Measurements from ENCODE around the gene FTSJ3.
"Not testable (repeated sequence)": the region's sequence is repeated elsewhere in the genome, so short reads cannot be mapped to it uniquely, and the experiment has no call there.

FTSJ3 gene

DNA sequence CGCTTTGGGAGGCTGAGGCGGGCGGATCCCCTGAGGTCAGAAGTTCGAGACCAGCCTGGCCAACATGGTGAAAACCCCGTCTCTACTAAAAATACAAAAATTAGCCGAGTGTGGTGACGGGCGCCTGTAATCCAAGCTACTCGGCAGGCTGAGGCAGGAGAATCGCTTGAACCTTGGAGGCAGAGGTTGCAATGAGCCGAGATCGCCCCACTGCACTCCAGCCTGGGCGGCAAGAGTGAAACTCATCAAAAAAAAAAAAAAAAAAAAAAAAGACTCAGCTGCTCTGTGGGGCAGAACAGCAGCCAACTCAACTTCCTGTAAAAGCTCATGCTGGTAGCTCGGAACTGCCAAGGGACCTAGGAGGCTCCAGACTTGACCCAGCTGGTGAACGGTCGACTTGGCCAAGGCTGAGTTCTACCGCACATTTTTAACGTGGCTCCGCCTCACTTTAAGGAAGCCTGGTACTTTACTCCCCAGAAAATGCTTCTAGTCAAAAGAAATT lies 16.0 kb upstream of the FTSJ3 start:
- not testable (repeated sequence) for DNase-seq

DNA sequence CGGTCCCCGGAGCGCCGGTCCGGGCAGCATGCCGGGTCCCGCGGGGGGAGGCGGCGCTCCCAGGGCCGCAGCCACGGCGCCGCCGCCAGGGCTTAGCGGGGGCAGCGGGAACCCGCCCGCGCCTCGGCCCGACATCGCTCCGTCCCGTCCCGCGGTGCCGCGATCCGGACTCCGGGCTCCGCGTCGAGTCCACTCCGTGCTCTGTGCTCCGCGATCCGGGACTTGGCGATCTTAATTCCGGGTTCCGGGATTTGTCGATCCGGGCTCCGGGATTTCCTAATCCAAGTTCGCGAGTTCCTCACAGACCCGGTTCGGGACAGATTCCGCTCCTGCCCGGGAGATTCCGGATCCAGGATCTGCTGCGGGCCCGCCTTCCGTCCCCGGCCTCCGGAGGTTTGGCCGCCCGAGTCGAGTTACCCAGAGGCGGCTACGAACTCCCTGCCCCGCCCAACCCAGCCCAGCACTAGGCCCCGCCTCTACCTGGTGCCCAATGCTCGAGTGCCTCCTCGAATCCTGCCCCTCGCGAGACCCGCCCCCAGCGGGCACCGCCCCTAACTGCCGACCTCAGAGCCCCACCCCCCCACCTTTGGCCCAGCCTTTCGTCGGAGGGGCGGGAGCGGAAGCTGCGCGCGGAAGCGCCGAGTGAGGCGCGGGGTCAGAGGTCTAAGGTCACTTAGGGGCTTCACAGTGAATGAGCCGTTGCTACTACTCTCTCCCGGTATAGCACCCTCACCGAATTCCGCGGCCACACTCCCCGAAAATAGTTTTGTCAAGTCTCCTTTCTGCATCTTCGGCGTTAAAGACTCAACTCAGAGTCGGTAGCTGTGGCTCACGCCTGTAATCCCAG lies 15.3 kb upstream of the FTSJ3 start, which contains the start of gene SMARCD2:
Gene SMARCD2, minus strand, starts transcription at position 146 of the 847 bp plus-strand sequence. Its CDS starts 11 bp downstream, at position 135.
- DNase-seq: peak; percentile 98

DNA sequence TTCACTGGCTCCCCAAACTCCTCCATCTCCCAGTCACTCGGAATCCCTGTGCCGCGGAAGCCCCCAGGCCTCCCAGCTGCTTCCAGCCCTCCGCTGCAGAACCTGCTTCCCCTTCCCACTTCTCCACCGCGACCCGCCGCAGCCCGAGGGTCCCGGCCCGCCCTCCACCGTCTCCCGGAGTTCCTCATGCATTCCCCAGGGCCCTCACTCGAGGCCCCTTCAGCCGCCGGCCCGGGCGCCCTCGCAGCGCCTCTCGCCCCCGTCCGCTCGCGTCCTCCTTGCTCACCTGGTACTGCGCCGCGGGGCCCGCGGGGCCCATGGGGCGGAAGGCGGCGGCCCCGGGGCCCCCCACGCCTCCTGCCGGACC lies 14.7 kb upstream of the FTSJ3 start:
- no peak for DNase-seq

DNA sequence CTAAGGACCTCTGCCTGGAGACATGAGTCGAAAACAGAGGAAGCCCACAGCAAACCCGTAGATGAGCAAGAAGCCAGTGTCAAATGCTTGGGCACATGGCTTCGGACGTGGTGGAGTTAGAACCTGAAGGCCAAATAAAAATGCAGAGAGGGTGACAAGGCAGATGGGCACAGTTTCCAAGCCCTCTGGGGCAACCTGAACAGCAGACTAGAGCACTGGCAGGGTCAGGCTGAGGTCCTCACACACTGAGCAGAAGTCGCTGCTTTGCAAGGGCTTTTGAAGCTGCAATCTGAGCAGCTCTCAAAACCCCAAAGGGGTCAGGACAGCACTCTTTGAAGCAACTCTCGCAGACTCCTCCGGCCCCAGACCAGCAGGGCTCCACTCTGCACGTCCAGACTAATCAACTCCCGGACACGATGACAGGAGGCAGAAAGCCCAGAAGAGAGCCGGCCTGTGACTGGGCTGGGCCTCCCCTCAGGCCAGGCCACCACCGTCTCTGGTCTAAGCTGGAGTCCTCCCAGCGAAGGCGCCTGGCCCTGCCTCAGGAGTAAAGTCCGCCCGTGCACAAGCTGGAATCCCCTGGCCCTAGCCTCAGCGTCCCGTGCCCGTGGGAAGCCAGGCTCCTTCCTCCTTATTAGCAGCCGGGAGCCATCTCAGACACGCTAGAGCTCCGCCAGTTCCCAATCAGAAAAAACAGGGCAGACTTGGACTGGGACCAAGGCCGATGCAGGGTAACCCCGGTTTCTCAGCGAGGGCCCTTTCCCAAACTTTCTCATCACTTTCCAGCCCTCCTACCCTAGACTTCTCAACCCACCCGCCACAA lies 14.1 kb upstream of the FTSJ3 start:
- DNase-seq: peak; percentile 34

DNA sequence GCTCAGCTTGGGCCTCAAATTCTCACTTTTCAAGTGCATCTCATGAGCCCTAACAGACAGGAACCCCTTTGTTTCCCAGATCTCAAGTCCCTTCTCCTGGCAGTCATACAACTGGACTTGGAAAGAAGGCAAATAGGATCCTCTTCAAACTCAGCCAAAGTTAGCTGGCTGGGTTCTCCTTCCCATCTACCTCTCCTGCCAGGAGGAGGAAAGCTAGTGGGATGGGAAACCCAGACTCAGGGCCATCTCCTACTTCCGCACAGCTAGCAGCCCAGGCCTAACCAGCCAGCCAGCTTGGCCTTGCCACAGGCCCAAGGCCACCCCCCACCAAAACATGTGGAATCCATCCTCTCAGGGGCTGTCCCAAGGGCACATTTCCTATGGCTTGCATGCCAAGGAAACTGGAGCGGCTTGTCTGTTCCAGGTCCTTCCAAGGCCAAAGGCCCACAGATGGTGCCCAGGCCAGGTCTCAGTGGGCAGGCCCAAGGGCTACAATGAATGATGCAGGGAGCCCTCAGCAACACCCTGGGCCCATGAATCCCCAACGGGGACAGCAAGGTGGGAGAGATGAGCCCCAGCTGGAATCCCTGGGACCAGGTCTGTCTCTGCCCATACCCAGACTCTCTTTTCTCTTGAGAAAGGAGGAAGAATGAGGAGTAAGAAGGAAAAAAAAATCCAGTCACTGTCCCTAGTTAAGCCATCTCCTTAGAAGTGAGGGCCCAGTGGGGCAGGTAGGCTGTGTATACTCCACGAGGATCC lies 13.3 kb upstream of the FTSJ3 start:
- no peak for DNase-seq

DNA sequence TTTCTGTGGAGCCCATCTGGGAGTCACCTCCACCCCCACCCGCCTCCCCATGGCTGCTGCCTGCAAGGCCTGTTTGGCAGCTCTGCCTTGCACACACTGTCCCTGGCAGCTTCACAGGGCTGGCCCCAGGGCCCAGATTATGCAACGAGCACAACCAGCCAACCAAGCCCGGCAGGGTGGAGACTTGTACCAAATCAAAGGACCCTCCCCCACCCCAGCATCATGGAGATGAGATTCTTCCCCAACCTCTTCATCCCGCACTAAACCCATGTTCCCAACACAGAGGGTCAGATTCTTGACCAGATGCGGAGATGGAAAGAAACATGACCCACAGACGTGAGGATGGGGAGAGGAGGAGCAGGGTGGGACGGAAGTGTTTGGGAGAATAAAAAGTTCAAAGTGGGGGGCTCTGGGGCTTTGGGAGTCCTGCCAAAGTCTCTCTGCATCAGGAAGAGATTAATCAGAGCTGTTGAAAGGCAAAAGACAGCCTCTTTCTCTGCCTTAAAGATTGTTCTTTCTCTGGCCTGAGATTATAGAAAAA lies 11.2 kb upstream of the FTSJ3 start:
- no peak for DNase-seq

DNA sequence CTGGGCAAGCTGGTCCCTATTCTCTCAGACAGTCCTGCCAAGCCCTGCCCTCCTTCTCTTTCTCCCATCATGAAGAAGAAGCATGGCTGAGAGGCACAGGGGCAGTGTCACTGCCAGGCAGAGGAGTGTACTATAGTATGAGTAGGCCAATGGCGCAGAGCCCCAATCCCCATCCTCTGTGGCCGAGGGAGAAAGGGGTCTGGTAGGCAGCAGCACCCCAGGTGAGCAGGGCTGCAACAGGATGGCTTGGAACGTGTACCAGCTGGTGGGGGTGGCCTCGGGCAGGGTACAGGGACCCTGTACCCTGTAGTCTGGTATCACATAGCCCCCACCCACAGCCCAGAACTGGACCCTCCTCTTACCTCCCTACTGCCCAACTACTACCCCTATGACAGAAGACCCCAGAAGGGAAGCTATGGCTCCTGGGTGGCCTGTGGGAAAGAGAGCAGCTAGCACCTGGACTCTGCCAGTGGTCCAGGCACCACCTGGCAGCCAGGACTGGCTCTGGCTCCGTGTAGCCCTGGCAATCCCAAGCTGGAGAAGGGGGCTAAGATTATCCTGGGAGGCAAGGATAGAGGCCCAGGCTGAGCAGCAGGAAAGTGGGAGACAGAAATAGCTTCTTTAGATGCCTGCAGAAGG lies 10.6 kb upstream of the FTSJ3 start:
- no peak for DNase-seq

DNA sequence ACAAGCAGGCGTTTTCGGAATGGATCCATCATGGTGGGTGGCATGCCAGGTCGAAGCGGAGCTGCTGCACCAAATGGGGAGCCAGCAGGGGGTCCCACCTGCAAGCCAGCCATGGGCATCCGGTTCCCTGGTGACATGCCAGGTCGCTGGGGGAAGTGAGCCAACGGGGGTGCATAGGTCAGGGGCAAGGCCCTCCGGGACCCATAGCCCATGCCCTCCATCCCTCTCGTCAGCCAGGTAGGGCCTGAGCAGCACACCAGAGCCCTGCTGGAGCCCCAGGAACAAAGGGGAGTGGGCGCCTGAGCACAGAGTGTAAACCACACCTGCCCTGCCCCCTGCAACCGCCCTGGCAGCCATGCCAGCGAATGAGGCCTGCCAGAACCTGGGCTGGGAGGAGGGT lies 10.0 kb upstream of the FTSJ3 start:
- DNase-seq: no peak

DNA sequence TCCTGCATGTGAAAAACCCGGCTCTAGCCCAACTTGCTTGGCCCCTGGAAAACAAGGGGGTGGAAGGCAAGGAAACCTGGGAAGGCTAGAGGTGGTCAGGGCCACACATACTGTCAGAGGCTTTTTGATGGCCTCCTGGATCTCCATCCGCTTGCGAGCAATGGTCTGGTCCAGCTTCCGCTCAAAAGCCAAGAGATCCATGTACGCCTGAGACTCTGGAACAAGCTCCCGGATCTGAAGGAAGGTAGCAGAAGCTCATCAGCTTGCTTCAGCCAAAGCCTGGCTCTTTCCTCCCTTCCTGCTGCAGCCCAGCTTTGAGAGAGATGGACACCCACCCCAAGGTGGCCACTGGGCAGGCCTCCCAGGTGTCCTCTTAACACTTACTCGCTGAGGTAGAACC lies 9.3 kb upstream of the FTSJ3 start:
- no peak for DNase-seq

DNA sequence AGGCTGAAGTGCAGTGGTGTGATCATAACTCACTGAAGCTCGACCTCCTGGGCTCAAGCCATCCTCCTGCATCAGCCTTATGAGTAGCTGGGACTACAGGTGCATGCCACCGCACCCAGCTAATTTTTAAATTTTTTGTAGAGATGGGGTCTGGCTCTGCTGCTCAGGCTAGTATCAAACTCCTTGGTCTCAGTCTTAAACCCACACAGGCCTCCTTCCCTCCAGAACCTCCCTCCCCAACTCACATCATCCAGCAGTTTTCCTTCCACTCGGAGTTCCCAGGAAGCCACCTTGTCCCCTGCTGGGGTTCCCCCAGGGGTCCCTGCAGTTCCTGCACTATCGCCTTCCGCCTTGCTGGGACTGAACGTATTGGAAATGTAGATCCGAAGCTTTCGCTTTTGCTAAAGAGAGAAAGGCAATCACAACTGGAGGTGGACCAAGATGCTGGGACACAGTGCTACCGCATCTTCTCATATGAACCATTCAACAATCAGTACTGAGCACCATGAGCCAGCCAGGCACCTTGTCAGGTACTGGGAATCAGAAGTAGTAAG lies 7.8 kb upstream of the FTSJ3 start:
- DNase-seq: no peak

DNA sequence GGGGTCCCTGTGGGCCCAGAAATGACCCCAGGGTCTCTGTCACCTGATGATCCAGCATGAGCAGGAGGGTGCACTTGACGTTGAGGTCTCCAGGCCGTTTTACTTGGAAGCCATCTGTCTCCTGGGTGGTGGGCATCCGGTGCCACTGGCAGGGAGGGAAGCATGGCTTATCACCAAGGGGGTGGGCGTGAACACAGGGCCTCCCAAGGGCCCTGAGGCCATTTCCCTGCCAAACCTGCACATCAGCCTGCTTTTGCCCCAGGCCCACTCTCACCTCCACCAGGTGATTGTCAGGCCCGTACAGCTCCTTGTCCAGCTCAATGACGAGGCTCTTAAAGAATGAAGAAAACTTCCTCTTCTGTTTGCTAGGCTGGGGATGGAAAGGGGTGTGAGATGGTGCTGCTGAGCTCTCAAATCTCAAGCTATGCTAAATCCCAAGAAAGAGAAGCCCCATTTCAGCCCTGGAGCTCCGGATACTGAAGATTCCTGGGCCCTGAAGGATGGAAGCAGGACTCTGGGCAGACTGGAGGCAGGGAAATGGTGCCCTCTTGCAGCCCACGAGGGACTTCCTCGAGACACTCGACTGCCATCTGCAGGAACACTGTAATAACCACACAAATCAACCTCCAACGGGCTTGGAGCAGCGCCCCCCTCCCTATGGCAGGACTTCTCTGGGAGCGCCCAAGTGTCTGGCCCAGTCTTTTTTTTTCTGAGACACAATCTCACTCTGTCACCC lies 7.1 kb upstream of the FTSJ3 start:
- peak; percentile 63 for DNase-seq

DNA sequence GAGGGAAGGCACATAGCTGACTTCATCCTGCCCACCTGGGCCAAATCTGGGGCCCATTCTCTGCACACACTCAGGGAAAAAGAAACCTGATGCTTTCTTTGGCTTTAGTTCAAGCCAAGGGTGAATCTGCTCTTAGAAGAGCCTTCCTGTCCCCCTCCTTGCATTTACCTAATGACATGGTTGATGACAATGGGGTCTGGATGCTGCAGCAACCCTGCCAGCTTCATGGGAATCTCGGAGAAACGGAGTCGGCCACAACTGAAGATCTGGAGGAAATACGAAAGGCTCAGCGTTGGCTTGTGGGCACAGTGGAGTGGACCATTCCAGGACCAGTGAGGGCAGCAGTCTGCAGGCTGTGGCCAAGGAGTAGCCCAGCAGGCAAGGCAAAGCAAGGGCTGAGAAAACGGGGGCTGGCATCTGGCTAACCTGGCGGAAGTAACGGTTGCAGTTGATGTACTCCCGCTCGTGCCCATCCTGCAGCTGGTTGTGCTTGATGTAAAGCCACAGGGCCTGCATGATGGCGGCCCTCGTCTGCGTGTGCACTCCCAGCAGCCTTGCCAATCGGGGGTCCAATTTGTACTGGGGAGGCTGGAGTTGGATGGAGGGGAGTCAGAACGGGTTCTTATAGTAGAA lies 6.4 kb upstream of the FTSJ3 start:
- no peak for DNase-seq

DNA sequence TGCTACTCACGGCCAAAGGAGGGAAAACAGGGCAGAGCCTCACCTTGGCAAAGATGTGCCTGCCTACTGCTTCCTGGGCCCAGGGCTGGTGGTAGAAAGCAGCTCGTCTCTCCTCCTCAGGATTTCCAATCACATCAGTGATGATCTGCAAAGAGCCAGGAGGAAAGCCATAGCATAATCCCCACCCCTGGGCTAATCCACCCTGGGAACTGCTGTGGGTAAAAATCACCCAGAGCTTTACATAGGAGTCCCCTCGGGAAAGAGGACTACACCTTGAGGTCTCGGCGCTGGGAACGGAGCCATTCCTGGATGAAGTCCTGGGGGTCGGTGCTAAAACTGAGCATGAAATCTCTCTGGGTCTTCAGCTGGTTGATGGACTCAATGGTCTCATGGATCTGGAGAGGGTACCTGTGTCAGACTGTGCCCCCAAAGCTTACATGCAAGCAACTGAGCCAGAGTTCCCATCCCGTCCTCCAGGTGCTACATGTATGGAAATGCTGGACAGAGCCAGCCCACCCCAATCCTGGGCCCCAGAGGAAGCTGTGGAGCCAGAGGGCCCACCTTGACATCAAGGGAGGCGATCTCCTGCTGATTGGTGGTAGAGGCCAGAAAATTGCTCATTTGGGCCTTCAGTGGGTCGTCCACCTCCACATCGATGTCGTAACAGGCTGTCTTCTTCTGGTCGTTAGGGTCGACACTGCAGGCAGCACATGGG lies 5.7 kb upstream of the FTSJ3 start:
- no peak for DNase-seq

DNA sequence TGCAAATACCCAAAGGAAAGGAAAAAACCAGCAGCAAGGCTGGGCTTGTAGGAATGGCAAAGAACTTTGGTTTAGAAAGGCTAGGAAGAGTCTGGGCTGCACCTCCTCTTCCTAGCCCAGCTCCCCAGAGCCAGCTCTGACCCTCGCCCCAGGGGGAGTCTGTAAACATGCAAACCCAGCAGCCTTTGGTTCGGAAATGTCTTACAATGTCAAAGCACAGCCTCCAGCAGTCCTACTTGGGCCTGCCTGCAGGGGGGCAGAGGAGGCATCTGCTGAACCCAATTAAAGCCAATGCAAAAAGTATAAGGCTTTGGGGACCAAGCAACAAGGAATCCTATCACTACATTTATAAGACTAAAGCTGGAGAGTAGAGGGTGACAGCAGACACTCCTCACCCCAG lies 5.0 kb upstream of the FTSJ3 start:
- no peak for DNase-seq

DNA sequence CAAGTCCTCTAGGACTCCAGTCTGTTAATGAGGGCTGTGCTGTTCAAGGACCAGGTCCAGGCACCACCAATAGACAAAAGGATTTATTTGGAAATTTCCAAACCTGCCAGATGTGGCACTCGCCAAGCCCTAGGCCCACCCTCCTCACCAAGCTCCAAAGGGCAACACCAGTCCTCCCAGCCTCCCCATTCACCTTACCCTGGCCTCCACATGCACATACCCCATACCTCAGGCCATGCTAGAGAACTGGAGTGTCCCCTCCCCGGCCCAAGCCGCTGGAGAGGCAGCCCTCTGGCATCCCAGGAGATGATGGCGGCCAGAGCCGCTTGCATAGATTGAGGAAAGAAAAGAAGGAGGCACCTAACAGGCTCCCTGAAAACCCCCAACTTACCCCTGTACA lies 4.6 kb upstream of the FTSJ3 start:
- no peak for DNase-seq

DNA sequence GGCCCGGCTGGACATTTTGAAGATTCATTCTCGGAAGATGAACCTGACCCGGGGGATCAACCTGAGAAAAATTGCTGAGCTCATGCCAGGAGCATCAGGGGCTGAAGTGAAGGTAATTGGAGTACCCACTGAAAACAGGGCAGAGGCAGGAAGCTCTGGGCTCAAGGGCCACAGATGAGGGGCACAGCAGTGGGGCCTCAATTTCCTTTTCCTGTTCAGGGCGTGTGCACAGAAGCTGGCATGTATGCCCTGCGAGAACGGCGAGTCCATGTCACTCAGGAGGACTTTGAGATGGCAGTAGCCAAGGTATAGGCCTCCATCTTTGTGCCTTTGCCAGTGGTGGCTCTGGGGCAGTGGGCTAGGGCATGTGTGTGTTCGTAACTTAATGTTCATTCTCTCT lies 4.0 kb upstream of the FTSJ3 start:
- no peak for DNase-seq

DNA sequence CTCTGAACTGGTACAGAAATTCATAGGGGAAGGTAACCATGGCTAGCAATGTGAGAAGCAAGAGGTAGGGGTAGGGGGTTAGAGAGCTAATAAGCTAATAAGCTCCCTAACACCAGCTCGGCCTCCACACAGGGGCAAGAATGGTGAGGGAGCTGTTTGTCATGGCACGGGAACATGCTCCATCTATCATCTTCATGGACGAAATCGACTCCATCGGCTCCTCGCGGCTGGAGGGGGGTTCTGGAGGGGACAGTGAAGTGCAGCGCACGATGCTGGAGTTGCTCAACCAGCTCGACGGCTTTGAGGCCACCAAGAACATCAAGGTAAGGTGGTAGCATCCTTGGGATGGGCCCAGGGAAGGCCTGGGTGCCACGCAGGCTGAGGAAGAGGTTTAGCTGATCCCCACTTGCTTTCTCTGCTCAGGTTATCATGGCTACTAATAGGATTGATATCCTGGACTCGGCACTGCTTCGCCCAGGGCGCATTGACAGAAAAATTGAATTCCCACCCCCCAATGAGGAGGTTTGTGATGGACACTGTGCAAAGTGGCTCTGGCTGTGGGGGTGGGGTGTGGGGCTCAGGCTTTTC lies 3.5 kb upstream of the FTSJ3 start:
- DNase-seq: no peak

DNA sequence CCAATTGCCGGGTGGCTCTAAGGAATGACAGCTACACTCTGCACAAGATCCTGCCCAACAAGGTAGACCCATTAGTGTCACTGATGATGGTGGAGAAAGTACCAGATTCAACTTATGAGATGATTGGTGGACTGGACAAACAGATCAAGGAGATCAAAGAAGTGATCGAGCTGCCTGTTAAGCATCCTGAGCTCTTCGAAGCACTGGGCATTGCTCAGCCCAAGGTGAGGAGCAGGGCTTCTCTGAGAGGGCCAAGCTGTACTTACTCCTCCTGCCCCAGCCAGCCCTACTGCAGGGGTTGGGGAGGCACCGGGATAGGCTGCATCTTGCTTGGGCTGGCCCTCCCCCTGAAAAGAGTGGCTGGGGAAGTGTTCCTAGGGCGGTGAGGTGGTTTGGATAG lies 2.8 kb upstream of the FTSJ3 start:
- no peak for DNase-seq

DNA sequence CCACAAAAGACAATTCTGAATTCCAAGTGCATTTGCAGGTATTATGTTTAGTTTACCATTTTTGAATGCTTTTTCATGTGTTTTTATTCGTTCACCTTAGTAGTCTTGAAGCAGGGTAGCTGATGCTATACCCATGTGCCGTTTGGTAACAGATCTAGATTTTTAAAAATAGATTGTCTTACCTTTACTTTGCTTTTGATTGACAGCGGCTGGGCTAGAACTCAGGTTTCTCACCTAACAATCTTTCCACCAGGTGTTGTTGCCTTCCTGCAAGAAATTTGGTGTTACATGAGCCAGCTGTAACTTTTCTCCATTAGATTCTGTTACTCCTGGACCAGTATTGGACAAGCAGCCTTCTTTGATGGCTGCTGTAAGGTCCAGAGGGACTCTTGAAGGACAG lies 1.5 kb upstream of the FTSJ3 start:
- no peak for DNase-seq

DNA sequence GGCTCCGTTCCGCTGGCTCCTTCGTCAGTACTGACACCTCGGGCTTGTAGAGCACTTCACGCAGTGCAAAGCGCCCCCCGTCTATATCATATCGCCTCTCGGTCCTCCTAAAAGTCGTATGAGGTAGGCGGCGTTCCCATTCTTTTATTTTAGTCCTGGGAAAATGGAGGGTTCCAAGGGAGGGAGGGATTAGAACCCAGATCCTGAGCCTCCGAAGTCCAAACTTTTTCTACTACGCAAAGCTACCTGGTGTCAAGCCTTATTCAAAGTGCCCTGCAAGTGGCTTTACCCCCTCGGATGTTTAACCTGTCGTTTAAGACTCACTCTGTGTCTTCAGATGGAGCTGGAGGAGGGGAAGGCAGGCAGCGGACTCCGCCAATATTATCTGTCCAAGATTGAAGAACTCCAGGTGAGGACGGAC lies 348 bp upstream of the FTSJ3 start:
- DNase-seq: no peak

Measured in T1000 (cell line).